ENCODE results near the gene BRF1. TPM values are rescaled to one million over a fixed set of nuclear protein-coding genes. Genes with fewer than 3 reads are reported as not detected.

The BRF1 gene
- total RNA-seq, 1 experiment from 2014 or later, result 26.4 TPM

- H3K9me3 Mint-ChIP-seq, result no peaks in the 10 kb centered on the region
- H3K4me1 Mint-ChIP-seq, result peaks cover 3% of the 10 kb centered on the region; the same call in 1 of the 2 replicates
- ATAC-seq (peak; percentile 44), DNase-seq (ENCODE audit: low spot score) (no peak)
- no peaks in the 10 kb centered on the region for H3K36me3 Mint-ChIP-seq
- ChIA-PET CTCF (interaction anchor here (0.7 to 8.3 kb wide), 19 partner anchors 7 to 308 kb away, joined by 3 to 107 read pairs (median 6); partner anchors contain the start of genes BRF1, BTBD6 and JAG2), POLR2A (interaction anchor here (0.9 to 1.3 kb wide), 2 partner anchors 95 to 120 kb away, joined by 3 to 4 read pairs; no protein-coding TSS in a partner anchor)
- no peak overlapping the region for H3K27ac Mint-ChIP-seq
- peaks cover 24% of the 10 kb centered on the region for H3K27me3 Mint-ChIP-seq (ENCODE audit: low read depth)
- H3K4me3 Mint-ChIP-seq, result peak overlapping the region; percentile 49
- no peak for TF ChIP-seq FOXK1 (CRISPR knock-in tag; IDR thresholded peaks at IDR 0.05)
- TF ChIP-seq EMX1 (CRISPR knock-in tag; IDR thresholded peaks at IDR 0.05), result no peak
- no peak for TF ChIP-seq ATF1 (CRISPR knock-in tag; IDR thresholded peaks at IDR 0.05)
- TF ChIP-seq STAT6 (CRISPR knock-in tag; conservative IDR thresholded peaks at IDR 0.05; ENCODE audit: low read depth), result no peak
- no peak for TF ChIP-seq RORB (CRISPR knock-in tag; IDR thresholded peaks at IDR 0.05)
- TF ChIP-seq ELF4 (CRISPR knock-in tag; IDR thresholded peaks at IDR 0.05; ENCODE audit: low read depth), result no peak
- no peak for TF ChIP-seq MAX (CRISPR knock-in tag; IDR thresholded peaks at IDR 0.05)
- no peak for TF ChIP-seq ZNF121 (CRISPR knock-in tag; IDR thresholded peaks at IDR 0.05)
- TF ChIP-seq NR2C2 (CRISPR knock-in tag; IDR thresholded peaks at IDR 0.05), result no peak
- no peak for TF ChIP-seq ZNF263 (CRISPR knock-in tag; IDR thresholded peaks at IDR 0.05; ENCODE audit: low read depth)
- no peak for TF ChIP-seq IRF2 (CRISPR knock-in tag; IDR thresholded peaks at IDR 0.05; ENCODE audit: borderline replicate concordance, low read depth)
- TF ChIP-seq, protein P1, sequence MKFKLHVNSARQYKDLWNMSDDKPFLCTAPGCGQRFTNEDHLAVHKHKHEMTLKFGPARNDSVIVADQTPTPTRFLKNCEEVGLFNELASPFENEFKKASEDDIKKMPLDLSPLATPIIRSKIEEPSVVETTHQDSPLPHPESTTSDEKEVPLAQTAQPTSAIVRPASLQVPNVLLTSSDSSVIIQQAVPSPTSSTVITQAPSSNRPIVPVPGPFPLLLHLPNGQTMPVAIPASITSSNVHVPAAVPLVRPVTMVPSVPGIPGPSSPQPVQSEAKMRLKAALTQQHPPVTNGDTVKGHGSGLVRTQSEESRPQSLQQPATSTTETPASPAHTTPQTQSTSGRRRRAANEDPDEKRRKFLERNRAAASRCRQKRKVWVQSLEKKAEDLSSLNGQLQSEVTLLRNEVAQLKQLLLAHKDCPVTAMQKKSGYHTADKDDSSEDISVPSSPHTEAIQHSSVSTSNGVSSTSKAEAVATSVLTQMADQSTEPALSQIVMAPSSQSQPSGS (CRISPR knock-in tag; IDR thresholded peaks at IDR 0.05; ENCODE audit: borderline replicate concordance, low read depth), result no peak
- no peak for TF ChIP-seq MXD4 (CRISPR knock-in tag; IDR thresholded peaks at IDR 0.05; ENCODE audit: borderline replicate concordance)
Measured at GRCh38 chr14:105181549-105182295, 119.1 kb downstream of the BRF1 start.

- Mint-ChIP-seq H3K27ac (no peak within 1 kb of the TSS), H3K4me3 (peak within 1 kb of the TSS; percentile 71), H3K4me1 (peaks cover 3% of the 10 kb centered on the region; the same call in 1 of the 2 replicates), H3K36me3 (no peaks in the 10 kb centered on the region), H3K9me3 (no peaks in the 10 kb centered on the region), H3K27me3 (ENCODE audit: low read depth) (peaks cover 24% of the 10 kb centered on the region)
- ATAC-seq (peak; percentile 66), DNase-seq (ENCODE audit: low spot score) (peak; percentile 78)
- ChIA-PET CTCF (interaction anchor here (0.6 to 8.3 kb wide), 23 partner anchors 8 to 309 kb away, joined by 3 to 107 read pairs (median 5); partner anchors contain the start of genes BRF1, BTBD6 and JAG2), POLR2A (interaction anchor here (0.9 to 1.3 kb wide), 2 partner anchors 94 to 121 kb away, joined by 3 to 4 read pairs; no protein-coding TSS in a partner anchor)
- TF ChIP-seq, protein P2, sequence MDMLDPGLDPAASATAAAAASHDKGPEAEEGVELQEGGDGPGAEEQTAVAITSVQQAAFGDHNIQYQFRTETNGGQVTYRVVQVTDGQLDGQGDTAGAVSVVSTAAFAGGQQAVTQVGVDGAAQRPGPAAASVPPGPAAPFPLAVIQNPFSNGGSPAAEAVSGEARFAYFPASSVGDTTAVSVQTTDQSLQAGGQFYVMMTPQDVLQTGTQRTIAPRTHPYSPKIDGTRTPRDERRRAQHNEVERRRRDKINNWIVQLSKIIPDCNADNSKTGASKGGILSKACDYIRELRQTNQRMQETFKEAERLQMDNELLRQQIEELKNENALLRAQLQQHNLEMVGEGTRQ (CRISPR knock-in tag; IDR thresholded peaks at IDR 0.05), result peak; percentile 86
- TF ChIP-seq SP1 (CRISPR knock-in tag; conservative IDR thresholded peaks at IDR 0.05) (peak; percentile 81), MXD4 (CRISPR knock-in tag; IDR thresholded peaks at IDR 0.05; ENCODE audit: borderline replicate concordance) (no peak), ZNF423 (CRISPR knock-in tag; IDR thresholded peaks at IDR 0.05) (peak; percentile 33; the same call in 1 of the 2 replicates)
- TF ChIP-seq, protein P3, sequence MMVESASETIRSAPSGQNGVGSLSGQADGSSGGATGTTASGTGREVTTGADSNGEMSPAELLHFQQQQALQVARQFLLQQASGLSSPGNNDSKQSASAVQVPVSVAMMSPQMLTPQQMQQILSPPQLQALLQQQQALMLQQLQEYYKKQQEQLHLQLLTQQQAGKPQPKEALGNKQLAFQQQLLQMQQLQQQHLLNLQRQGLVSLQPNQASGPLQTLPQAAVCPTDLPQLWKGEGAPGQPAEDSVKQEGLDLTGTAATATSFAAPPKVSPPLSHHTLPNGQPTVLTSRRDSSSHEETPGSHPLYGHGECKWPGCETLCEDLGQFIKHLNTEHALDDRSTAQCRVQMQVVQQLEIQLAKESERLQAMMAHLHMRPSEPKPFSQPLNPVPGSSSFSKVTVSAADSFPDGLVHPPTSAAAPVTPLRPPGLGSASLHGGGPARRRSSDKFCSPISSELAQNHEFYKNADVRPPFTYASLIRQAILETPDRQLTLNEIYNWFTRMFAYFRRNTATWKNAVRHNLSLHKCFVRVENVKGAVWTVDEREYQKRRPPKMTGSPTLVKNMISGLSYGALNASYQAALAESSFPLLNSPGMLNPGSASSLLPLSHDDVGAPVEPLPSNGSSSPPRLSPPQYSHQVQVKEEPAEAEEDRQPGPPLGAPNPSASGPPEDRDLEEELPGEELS (CRISPR knock-in tag; IDR thresholded peaks at IDR 0.05), result 0 out of 2 replicates have a peak, but pooled peaks have one; percentile 17
Measured at GRCh38 chr14:105180592-105181548, 119.9 kb downstream of the BRF1 start, which contains the start of gene NUDT14. NUDT14 (minus strand) TSS chr14:105181312; CDS start chr14:105181209, 103 bp downstream.

Data from WTC11 (cell line).